Pons (tissue), 1 donor: ENCODE data around the gene HTR1D.
"Not testable (repeated sequence)": the region's sequence is repeated elsewhere in the genome, so short reads cannot be mapped to it uniquely, and the experiment has no call there.

Source experiments
- DNase-seq: peaks from one replicate; pipeline ENCODE4 v3.0.0-alpha.2; 2016; ENCODE audit warnings: low spot score

HTR1D gene

DNA sequence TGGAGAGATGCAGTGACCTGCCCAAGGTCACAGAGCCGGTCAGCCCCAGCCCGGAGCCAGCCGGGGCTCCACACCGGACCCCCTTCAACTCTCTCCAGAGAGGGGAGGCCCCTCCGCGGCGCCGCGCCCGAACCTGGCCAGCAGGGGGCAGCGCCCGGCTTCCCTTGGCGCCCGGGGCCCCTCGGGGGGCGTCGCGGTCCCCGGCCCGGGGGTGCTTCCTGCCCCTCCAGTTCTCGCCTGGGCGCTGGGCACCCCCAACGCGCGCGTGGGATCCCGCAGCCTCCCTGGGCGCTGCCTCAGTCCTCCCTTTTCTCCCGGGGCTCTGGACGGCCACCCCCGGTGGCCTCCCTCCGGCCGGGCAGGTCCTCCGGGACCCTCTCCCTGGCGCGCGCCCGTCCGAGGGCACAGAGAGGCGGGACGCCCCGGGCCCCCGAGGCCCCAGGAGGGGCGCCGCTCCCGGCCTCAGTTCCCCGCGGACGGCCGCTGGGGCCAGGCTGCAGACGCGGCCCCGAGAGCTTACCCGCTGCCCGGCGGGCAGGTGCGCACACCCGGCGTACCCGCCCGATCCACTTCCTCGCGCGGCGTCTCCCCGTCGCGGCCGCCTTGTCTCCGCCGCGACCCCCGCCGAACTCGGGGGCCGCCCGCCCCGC is 406 bp downstream of the HTR1D start:
- no peak for DNase-seq

- DNase-seq: no peak
These were observed 1.4 kb downstream of the HTR1D start for GRCh38 chr1:23215751-23216449.

GRCh38 chr1:23215291-23215690 is 2.0 kb downstream of the HTR1D start:
- DNase-seq: no peak

DNA sequence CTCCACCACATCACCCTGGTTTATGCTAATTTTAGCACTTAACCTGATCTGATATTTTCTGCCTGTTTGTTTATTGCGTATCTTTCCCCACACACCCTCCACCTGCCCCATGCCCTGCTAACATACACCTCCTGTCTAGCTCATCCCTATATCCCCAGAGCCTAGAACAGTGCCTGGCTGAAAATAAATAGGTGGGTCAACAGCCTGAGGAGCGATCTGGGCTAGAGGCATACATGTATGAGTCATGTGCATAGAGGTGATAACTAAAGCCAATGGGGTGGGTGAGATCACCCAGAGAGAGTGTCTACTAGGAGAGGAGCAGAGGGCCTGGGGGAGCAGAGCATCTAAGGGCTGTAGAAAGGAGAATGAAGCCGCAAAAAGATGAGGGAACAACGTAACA is 2.7 kb downstream of the HTR1D start:
- DNase-seq: no peak

- no peak for DNase-seq
These were observed 5.3 kb downstream of the HTR1D start for GRCh38 chr1:23211955-23212354.

DNA sequence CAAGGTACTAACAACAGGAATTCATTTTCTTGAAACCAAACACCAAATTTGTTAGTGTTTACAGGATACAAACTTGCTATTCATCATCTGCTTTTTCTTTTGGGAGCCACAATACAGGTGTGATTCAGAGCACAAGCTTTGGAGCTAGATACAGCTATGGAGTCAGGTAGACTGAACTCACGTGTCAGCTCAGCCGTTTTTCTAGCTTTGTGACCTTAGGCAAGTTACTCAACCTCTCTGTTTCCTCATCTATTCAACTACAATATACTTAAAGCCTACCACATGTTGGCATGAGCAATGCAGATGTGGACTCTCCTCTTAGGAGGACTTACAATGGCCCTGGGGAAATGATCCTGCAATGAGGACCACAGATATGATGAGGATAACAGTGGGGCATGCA is 6.3 kb downstream of the HTR1D start:
- no peak for DNase-seq

DNA sequence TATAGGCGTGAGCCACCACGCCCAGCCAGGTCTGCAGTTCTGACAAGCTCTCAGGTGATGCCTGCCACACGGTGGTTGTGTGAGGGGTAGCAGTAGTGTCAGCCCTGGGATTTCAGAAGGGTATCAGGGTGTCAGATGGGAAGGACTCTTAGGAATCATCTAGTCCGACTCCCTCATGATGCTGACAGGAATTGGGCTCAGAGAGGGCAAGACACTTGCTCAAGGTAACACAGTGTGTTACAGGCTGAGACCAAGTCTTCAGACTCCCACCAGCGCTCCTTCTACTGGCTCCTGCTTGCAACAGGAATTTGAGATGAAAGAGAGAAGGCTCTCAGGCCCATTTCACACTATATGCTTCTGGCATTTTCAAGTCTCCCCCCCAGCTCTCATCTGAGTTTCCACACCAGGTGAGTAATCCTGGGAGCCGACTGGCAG is 6.9 kb downstream of the HTR1D start:
- DNase-seq: no peak

DNA sequence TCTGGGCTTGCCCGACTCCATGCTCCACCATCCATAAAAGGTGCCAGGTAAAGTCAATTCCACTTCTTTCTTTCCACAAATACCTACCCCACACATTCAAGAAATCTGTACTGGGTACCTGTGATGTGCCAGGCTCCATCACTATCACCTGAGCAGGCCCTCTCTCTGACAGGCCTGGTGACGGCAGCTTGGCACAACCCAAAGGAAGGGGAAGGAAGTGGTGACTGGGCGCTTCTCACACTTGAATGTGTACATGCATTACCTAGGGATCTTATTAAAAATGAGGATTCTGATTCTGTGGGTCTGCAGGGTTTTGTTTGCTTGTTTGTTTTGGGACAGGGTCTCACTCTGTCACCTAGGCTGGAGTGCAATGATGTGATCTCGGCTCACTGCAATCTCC is 7.5 kb downstream of the HTR1D start:
- DNase-seq: no peak

DNA sequence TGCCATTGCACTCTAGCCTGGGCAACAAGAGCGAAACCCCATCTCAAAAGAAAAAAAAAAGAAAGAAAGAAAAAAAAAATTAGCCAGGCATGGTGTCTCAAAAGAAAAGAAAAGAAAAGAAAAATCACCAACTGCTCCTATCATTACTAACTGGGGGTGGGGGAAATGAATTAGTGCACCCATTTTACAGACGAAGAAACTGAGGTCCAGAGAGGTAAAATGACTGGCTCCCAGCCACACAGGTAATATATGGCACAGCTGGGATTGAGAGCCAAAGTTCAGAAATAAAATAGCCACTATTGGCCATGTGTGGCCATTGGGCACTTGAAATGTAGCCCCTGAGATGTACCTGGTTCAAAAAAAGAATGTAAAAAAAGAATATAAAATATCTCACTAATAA is 8.8 kb downstream of the HTR1D start:
- no peak for DNase-seq

GRCh38 chr1:23207733-23208132 is 9.6 kb downstream of the HTR1D start:
- not testable (repeated sequence) for DNase-seq

- DNase-seq: no peak
These were observed 15.0 kb downstream of the HTR1D start for GRCh38 chr1:23202263-23202749.

DNA sequence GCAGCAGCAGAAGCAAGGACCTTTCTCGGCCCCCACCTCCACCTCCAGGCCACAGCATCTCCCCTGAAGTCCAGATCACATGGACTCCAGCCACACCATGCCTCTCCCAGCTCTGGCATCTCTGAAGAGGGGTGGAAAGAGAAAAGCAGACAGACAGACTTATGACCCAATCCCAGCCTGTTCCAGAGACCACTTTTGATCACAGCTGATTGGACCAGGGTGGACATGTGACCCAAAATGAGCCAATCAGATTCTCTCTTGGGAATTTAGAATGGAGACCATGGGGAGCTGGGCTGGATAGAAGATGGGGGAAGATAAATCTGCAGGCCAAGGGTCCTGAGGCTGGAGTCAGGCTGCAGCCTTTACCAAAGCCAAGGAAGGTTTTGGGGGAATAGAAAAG is 16.4 kb downstream of the HTR1D start:
- DNase-seq: no peak

- no peak for DNase-seq
These were observed 18.9 kb downstream of the HTR1D start for GRCh38 chr1:23198373-23198772.

GRCh38 chr1:23196627-23197328 is 20.5 kb downstream of the HTR1D start:
- DNase-seq: no peak

DNA sequence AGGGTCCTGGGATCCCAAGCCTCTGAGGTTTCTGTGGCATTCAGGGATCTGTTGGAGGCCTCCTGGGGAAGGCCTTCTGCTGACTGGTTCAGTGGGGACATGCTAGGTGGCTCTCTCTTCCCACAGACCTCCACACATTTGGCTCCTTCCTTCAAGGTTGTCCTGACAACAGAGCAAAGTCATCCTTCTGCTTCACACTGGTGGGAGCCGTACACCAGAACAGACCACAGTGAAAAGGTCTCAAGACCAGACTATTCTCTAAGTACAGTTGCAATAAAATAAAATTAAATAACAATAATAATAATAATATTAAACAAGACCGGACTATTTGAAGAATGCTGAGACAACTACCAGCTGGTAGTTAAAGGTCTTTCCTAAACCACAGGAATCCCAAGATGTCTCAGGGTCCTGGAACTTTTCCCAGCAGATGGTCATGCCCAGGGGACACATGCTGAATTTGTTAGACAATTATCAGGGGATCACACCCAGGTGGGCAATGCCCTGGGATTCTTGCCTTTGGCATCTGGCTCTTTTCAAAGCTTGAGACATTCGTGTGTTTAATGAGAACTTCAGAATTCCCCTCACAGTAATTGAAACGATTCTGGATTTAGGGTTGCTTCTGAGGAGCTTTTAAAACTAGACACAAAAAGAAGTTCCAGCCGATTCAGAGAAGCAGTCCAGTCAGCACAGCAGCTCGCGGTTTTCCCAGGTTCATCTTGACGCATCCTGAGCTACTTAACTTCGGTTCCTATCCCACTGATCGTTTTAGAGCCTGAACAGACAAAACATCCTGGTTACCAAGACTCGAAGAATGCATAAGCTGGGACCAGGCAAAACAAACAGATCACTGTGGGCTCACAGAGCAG is 22.9 kb downstream of the HTR1D start:
- no peak for DNase-seq

GRCh38 chr1:23193391-23194118 is 23.7 kb downstream of the HTR1D start:
- DNase-seq: no peak

DNA sequence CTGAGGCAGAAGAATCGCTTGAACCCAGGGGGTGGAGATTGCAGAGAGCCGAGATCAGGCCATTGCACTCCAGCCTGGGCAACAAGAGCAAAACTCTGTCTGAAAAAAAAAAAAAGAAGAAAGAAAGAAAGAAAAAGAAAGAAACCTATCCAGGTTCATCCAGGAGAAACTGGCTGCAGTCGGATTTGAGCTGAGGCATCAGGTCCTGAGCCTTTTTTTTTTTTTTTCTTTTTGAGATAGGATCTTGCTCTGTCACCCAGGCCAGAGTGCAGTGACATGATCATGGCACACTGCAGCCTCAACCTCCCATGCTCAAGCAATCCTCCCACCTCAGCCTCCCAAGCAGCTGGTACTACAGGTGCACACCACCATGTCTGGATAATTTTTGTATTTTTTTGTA is 26.1 kb downstream of the HTR1D start:
- DNase-seq: no peak

DNA sequence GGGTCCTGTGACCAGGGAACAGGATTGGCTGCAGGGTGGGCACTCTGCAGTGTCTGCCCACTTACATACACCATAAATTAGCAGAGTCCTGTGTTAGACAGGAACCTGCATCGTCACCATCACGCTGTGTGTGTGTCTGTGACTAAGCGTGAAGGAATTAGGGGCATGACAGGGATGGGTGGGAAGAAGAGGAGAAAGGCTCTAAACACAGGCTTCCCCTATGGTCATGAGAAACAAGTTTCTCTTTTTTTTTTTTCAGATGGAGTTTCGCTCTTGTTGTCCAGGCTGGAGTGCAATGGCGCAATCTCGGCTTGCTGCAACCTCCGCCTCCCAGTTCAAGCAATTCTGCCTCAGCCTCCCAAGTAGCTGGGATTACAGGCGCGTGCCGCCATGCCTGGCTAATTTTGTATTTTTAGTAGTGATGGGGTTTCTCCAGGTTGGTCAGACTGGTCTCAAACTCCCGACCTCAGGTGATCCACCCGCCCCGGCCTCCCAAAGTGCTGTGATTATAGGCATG is 28.3 kb downstream of the HTR1D start:
- not testable (repeated sequence) for DNase-seq

GRCh38 chr1:23188434-23188884 is 28.8 kb downstream of the HTR1D start:
- DNase-seq: no peak

GRCh38 chr1:23187637-23188036 is 29.7 kb downstream of the HTR1D start:
- no peak for DNase-seq

GRCh38 chr1:23185381-23185780 is 31.9 kb downstream of the HTR1D start:
- no peak for DNase-seq
